NCI-H510A (cell line): ENCODE measurements around the gene OR51B5.
"Not testable (repeated sequence)": the region's sequence is repeated elsewhere in the genome, so short reads cannot be mapped to it uniquely, and the experiment has no call there.

Experiments used
- DNase-seq: peaks from one replicate; lab custom pipeline; 2025; lab: John Stamatoyannopoulos, UW

Gene OR51B5

GRCh38 chr11:5335170-5335569, 8.2 kb downstream of the OR51B5 start:
- no peak for DNase-seq

DNA sequence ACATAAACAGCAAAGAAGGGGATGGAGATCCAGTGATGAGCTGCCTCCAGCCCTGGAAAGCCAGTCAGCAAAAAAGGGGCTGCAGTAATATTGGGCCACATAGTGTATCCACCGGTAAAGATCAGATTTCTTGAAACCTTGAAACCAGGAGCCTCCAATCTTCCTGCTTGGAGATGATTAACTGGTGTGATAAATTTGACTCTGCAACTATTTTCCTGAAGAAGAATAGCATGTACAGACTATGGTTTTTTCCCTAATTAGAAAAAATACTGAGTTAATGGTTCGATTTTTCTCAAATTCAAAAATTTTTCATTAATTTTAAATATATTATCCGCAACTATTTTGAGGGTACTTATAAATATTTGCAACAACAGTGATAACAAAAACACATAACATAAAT, 19.1 kb downstream of the OR51B5 start, which contains the start of gene OR51B2:
Gene OR51B2, minus strand, starts transcription at position 101 of the 400 bp plus-strand sequence. Its CDS starts 0 bp downstream, at position 101.
- DNase-seq: no peak

DNA sequence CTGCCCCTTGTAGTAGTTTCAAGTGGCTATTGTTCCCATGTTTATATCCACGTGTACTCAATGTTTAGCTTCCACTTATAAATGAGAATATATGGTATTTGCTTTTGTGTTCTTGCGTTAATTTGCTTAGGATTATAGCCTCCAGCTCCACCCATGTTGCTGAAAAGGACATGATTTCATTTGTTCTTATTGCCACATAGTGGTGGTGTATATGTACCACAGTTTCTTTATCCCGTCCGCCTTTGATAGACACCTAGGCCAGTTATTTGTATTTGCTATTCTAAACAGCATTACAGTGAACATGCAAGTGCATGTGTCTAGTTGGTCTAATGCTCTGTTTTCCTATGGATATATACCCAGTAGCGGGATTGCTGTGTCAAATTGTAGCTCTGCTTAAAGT, 26.0 kb downstream of the OR51B5 start:
- DNase-seq: no peak

GRCh38 chr11:5313326-5314023, 29.8 kb downstream of the OR51B5 start:
- DNase-seq: not testable (repeated sequence)

- no peak for DNase-seq
Measured at GRCh38 chr11:5310423-5310822, 32.9 kb downstream of the OR51B5 start.

GRCh38 chr11:5307256-5308019, 35.9 kb downstream of the OR51B5 start:
- DNase-seq: no peak

DNA sequence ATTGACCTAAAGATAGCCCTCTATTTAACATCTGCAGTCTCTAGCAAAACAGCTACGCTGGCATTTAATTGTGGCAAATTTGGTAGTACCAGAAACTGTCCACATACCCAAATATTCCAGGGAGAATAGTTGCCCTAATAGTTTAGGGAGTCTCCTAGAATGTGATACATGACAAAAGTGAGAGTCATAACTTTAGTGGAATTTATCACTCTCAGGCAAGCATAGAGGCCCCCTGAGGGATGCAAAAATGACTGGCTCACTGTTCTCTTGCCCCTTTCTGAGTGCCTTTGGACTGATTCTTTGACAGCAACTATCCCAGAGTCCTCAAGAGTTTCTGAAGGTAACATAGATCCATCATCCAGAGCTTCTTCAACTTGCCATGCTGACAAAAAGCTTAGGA, 39.3 kb downstream of the OR51B5 start:
- no peak for DNase-seq

GRCh38 chr11:5303626-5304025, 39.7 kb downstream of the OR51B5 start:
- DNase-seq: no peak

DNA sequence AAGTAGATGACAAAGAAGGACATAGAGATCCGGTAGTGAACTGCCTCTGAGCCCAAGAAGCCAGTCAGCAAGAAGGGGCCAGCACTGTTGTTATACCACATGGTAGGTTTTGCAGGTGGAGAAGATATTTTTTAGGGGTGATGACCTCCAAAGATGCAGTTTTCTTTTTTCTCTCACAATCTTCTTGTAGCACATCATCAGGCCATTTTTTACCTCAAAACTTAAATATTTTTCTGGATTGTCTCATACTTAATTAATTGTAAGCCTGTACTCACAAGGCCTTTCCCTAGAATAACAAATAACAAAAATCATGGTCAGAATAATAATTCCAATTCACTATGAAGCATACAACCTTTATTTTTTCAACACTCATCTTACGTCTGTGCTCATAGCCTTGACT, 41.5 kb downstream of the OR51B5 start, which contains the start of gene OR51B4:
Gene OR51B4, minus strand, starts transcription at position 101 of the 400 bp plus-strand sequence. Its CDS starts 0 bp downstream, at position 101.
- DNase-seq: no peak

DNA sequence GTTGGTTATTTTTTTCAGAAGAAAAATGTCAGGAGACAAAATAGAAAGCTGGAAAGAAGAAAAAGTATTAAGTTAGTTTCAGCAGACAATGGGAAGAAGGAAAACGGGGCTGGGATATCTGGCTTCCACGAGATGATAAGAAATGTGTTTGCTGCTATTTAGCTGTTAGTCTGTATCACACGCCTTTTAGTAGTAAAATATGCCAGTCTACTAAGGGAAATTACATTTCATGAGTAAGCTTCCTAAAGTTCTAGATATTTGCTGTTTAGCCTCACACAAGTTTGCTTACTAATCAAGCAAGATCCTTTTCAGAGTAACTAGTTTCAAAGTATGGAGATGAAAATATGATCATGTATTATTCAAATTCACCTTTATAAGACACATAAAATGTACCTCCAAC, 43.1 kb downstream of the OR51B5 start:
- DNase-seq: no peak

DNA sequence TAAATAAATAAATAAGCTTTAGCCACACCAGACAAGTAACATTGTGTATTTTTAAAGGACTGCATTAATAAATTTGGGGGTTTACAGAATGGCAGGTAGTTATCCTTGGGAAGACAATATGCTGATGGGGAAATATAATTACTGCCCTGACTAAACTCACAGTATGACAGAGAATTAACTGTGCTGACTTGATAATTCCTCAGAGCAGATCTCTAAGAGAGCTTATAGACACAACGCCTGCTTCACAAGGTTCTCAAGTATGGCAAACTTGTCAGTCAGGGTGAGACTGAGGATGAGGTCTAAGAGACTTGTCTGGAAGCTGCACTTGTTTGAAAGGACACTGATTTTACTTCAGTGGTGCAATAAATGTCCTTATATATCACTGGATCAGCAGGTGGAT, 44.9 kb downstream of the OR51B5 start:
- no peak for DNase-seq

GRCh38 chr11:5297721-5298323, 45.5 kb downstream of the OR51B5 start:
- no peak for DNase-seq

- DNase-seq: not testable (repeated sequence)
Measured at GRCh38 chr11:5294342-5294995, 48.9 kb downstream of the OR51B5 start.

DNA sequence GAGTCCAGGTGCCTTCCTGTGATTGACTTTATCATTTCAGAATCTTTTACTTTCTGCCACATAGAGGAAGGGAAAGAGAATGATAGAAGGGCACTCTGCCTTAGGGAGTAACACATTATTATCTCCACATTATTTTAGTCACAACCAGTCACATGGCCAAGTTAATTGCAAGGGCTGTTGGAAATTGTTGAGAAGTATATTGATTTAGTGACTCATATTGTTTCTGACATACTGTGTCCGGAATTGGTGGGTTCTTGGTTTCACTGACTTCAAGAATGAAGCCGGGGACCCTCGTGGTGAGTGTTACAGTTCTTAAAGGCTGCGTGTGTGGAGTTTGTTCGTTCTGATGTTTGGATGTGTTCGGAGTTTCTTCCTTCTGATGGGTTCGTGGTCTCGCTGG, 50.3 kb downstream of the OR51B5 start:
- no peak for DNase-seq
